K562 (cell line): ENCODE results near the gene TMEM116. TPM values are rescaled to one million over a fixed set of nuclear protein-coding genes. Genes with fewer than 3 reads are reported as not detected.

ENCODE experiments used
- CBX5 ChIP-seq: IDR thresholded peaks from 2 replicates; pipeline ENCODE4 v1.6.1; 2014; ENCODE audit warnings: low read depth, borderline replicate concordance
- CHD4 ChIP-seq: fragments of 200-600 bp; sonication (generic); IDR thresholded peaks from 3 replicates; pipeline ENCODE4 v1.6.1; 2012; ENCODE audit warnings: low read depth, mild to moderate bottlenecking, mixed read lengths, low read length, inconsistent platforms; ENCODE audit not compliant: insufficient read depth, insufficient replicate concordance, poor library complexity, severe bottlenecking
- DDX20 ChIP-seq: fragments of 450-650 bp; IDR thresholded peaks from 2 replicates; pipeline ENCODE4 v1.6.1; 2016; ENCODE audit warnings: missing genetic modification characterization, low read depth, mild to moderate bottlenecking, missing compliant biosample characterization, moderate library complexity
- DNMT1 ChIP-seq: fragments of 450-650 bp; IDR thresholded peaks from 2 replicates; pipeline ENCODE4 v1.6.1; 2016; ENCODE audit warnings: antibody characterized with exemption, mild to moderate bottlenecking
- HMG20B ChIP-seq: fragments of 250-450 bp; sonication (Bioruptor Pico); IDR thresholded peaks from 2 replicates; pipeline ENCODE4 v1.5.0; 2021; ENCODE audit warnings: mild to moderate bottlenecking
- HOXB6 ChIP-seq: fragments of 250-450 bp; sonication (Bioruptor Pico); IDR thresholded peaks from 2 replicates; pipeline ENCODE4 v1.5.1; 2022; ENCODE audit warnings: mild to moderate bottlenecking, borderline replicate concordance
- KDM1A ChIP-seq, 2 experiments: fragments of 450-650 bp; IDR thresholded peaks; 2 replicates each; pipeline ENCODE4 v1.6.1; 2016; ENCODE audit warnings: mild to moderate bottlenecking in 2 of 2
- KLF6 ChIP-seq: fragments of 250-450 bp; sonication (Bioruptor Pico); IDR thresholded peaks from 2 replicates; pipeline ENCODE4 v1.4.0; 2020; ENCODE audit warnings: mild to moderate bottlenecking, moderate library complexity, borderline replicate concordance
- RBFOX2 ChIP-seq: fragments of 200-400 bp; formaldehyde crosslinking; IDR thresholded peaks from 2 replicates; pipeline ENCODE4 v1.6.1; 2017; ENCODE audit warnings: low read depth, mild to moderate bottlenecking, low read length, moderate library complexity
- TCF7L2 ChIP-seq: fragments of 150-350 bp; IDR thresholded peaks from 2 replicates; pipeline ENCODE4 v1.6.1; 2016; ENCODE audit warnings: low read depth, mild to moderate bottlenecking, low read length, moderate library complexity
- ZNF408 ChIP-seq: fragments of 250-450 bp; sonication (Bioruptor Pico); IDR thresholded peaks from 2 replicates; pipeline ENCODE4 v1.4.0; 2020; ENCODE audit warnings: low read depth, mild to moderate bottlenecking, moderate library complexity
- polyA plus RNA-seq, 8 experiments: library from polyadenylated mRNA; depleted of rRNA in 4 of 8; stranded (reverse) in 5 of 8; unstranded in 3 of 8; fragments of >200 nt; fragmentation: Nextera tagmentation in 2 of 8; fragmentation: Illumina TruSeq in 1 of 8; extraction: Ambion mirVana in 2 of 8; extraction: Trizol in 1 of 8; gene quantifications; 2 replicates each; pipeline versions ENCODE4 v1.2.1 to v1.2.3, GENCODE V29; 2011 to 2014; ENCODE audit warnings: inconsistent platforms in 1 of 8, missing spikeins in 1 of 8
- total RNA-seq, 7 experiments: library from RNA; depleted of rRNA in 6 of 7; stranded (reverse); fragments of >200 nt in 6 of 7; fragmentation: Illumina TruSeq in 2 of 7; extraction: Trizol in 2 of 7; gene quantifications; 2 replicates each; pipeline versions ENCODE4 v1.2.1 to v1.2.3, GENCODE V29; 2011 to 2021; ENCODE audit warnings: low replicate concordance in 1 of 7
- TF ChIP-seq, protein P1 (sequence below): fragments of 450-650 bp; IDR thresholded peaks from 2 replicates; pipeline ENCODE4 v1.6.1; 2018; ENCODE audit not compliant: partially characterized antibody
- TF ChIP-seq, protein P2 (sequence below): fragments of 250-450 bp; sonication (Bioruptor Pico); IDR thresholded peaks from 2 replicates; pipeline ENCODE4 v1.5.1; 2021; ENCODE audit warnings: mild to moderate bottlenecking
- TF ChIP-seq, protein P3 (sequence below): sonication (generic); formaldehyde crosslinking; IDR thresholded peaks from 2 replicates; pipeline ENCODE4 v1.4.0; 2020; ENCODE audit warnings: mild to moderate bottlenecking, missing genetic modification reagents
- TF ChIP-seq, protein P4 (sequence below): IDR thresholded peaks from 3 replicates; pipeline ENCODE4 v1.6.1; 2011; ENCODE audit warnings: borderline replicate concordance, mild to moderate bottlenecking, moderate library complexity; ENCODE audit not compliant: insufficient read length; ENCODE audit errors: extremely low read depth

The TMEM116 gene
- total and polyA plus RNA-seq, 9 of the 15 experiments (the other 6 are each of a cell fraction or from before 2014, with no cell fraction given) = 5.2 to 78.6 (median 13.9) TPM

DNA sequence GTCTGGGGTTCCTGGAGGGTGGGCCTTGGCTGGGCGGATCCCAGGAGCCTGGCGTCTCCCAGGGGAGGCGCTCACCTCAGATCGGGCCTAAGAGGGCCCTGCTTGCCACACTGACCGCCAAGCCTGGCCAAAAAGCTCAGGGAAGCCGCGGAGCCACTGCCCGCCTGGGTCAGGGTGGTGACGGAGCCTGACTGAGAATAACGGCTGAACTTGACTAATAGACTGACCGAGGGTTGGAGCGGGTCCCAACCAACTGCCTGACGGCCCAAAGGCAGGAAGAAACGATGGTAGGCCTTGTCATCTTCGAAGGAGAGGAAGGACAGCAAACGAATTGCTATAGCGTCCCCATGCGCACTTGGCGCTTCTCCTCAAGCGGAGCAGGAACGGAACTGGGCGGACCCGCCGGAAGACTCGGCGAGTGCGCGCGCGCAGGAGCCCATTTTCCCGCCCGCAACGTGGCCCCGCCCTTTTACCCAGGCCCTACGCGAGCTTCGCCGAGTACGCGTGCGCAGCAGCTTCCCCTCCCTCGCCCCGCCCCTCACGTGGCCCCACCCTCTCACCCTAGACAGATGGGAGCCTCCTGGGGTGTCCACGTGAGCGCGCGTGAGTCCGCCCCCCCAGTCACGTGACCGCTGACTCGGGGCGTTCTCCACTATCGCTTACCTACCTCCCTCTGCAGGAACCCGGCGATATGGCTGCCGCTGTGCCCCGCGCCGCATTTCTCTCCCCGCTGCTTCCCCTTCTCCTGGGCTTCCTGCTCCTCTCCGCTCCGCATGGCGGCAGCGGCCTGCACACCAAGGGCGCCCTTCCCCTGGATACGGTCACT, at the start of gene TMEM116, which contains the start of gene ERP29 (continued):
- TF ChIP-seq, protein P1, sequence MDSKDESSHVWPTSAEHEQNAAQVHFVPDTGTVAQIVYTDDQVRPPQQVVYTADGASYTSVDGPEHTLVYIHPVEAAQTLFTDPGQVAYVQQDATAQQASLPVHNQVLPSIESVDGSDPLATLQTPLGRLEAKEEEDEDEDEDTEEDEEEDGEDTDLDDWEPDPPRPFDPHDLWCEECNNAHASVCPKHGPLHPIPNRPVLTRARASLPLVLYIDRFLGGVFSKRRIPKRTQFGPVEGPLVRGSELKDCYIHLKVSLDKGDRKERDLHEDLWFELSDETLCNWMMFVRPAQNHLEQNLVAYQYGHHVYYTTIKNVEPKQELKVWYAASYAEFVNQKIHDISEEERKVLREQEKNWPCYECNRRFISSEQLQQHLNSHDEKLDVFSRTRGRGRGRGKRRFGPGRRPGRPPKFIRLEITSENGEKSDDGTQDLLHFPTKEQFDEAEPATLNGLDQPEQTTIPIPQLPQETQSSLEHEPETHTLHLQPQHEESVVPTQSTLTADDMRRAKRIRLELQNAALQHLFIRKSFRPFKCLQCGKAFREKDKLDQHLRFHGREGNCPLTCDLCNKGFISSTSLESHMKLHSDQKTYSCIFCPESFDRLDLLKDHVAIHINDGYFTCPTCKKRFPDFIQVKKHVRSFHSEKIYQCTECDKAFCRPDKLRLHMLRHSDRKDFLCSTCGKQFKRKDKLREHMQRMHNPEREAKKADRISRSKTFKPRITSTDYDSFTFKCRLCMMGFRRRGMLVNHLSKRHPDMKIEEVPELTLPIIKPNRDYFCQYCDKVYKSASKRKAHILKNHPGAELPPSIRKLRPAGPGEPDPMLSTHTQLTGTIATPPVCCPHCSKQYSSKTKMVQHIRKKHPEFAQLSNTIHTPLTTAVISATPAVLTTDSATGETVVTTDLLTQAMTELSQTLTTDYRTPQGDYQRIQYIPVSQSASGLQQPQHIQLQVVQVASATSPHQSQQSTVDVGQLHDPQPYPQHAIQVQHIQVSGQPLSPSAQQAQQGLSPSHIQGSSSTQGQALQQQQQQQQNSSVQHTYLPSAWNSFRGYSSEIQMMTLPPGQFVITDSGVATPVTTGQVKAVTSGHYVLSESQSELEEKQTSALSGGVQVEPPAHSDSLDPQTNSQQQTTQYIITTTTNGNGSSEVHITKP = no peak
- TF ChIP-seq DDX20 (tag) (no peak), CBX5 (no peak), KLF6 (CRISPR knock-in tag) (peak; percentile 79; the same call in 1 of the 2 replicates), RBFOX2 (peak; percentile 93), HMG20B (CRISPR knock-in tag) (no peak), KDM1A (IDR thresholded peaks at IDR 0.05) (no peak), TCF7L2 (no peak), ZNF408 (CRISPR knock-in tag) (no peak), HOXB6 (CRISPR knock-in tag) (no peak), DNMT1 (no peak), CHD4 (no peak)
- TF ChIP-seq, protein P2, sequence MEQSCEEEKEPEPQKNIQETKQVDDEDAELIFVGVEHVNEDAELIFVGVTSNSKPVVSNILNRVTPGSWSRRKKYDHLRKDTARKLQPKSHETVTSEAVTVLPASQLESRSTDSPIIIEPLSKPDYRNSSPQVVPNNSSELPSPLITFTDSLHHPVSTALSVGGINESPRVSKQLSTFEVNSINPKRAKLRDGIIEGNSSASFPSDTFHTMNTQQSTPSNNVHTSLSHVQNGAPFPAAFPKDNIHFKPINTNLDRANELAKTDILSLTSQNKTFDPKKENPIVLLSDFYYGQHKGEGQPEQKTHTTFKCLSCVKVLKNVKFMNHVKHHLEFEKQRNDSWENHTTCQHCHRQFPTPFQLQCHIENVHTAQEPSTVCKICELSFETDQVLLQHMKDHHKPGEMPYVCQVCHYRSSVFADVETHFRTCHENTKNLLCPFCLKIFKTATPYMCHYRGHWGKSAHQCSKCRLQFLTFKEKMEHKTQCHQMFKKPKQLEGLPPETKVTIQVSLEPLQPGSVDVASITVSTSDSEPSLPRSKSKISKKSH (CRISPR knock-in tag) = no peak
- TF ChIP-seq, protein P3, sequence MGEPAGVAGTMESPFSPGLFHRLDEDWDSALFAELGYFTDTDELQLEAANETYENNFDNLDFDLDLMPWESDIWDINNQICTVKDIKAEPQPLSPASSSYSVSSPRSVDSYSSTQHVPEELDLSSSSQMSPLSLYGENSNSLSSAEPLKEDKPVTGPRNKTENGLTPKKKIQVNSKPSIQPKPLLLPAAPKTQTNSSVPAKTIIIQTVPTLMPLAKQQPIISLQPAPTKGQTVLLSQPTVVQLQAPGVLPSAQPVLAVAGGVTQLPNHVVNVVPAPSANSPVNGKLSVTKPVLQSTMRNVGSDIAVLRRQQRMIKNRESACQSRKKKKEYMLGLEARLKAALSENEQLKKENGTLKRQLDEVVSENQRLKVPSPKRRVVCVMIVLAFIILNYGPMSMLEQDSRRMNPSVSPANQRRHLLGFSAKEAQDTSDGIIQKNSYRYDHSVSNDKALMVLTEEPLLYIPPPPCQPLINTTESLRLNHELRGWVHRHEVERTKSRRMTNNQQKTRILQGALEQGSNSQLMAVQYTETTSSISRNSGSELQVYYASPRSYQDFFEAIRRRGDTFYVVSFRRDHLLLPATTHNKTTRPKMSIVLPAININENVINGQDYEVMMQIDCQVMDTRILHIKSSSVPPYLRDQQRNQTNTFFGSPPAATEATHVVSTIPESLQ (CRISPR knock-in tag) = peak; percentile 27; the same call in 1 of the 2 replicates
- TF ChIP-seq, protein P4, sequence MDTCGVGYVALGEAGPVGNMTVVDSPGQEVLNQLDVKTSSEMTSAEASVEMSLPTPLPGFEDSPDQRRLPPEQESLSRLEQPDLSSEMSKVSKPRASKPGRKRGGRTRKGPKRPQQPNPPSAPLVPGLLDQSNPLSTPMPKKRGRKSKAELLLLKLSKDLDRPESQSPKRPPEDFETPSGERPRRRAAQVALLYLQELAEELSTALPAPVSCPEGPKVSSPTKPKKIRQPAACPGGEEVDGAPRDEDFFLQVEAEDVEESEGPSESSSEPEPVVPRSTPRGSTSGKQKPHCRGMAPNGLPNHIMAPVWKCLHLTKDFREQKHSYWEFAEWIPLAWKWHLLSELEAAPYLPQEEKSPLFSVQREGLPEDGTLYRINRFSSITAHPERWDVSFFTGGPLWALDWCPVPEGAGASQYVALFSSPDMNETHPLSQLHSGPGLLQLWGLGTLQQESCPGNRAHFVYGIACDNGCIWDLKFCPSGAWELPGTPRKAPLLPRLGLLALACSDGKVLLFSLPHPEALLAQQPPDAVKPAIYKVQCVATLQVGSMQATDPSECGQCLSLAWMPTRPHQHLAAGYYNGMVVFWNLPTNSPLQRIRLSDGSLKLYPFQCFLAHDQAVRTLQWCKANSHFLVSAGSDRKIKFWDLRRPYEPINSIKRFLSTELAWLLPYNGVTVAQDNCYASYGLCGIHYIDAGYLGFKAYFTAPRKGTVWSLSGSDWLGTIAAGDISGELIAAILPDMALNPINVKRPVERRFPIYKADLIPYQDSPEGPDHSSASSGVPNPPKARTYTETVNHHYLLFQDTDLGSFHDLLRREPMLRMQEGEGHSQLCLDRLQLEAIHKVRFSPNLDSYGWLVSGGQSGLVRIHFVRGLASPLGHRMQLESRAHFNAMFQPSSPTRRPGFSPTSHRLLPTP = no peak
